ENCODE results near the gene ELOVL6. TPM values are rescaled to one million over a fixed set of nuclear protein-coding genes. Genes with fewer than 3 reads are reported as not detected.

Gene ELOVL6
- total and polyA plus RNA-seq, 10 of the 15 experiments (the other 5 are each of a cell fraction or from before 2014, with no cell fraction given) = 3.9 to 33.5 (median 8.1) TPM

- SMC1A ChIA-PET (ENCODE audit: uncharacterized antibody, unreplicated experiment) = no interaction called here
- H3K4me2 ChIP-seq (ENCODE audit: control insufficient read depth, insufficient read depth) = no peak overlapping the region
- CTCF ChIA-PET = no interaction called here
Observed at GRCh38 chr4:110075083-110075738, 123.2 kb downstream of the ELOVL6 start.

More at GRCh38 chr4:110075083-110075738, 123.2 kb downstream of the ELOVL6 start:
- in situ Hi-C loops (cut with MboI) (no loop called here), intact Hi-C loops (cut with micrococcal nuclease; ENCODE audit: unreplicated experiment) (no loop called here)
- Histone ChIP-seq H2AFZ (ENCODE audit: control insufficient read depth, low read depth, low read length) (no peak overlapping the region), H3K36me3 (ENCODE audit: control insufficient read depth in 2 of 2, insufficient read depth in 2 of 2, low read length in 1 of 2) (no peaks in the 10 kb centered on the region; a peak in 2 of 4 replicates), H3K27me3 (replicated peaks in 1 of 2; ENCODE audit: control insufficient read depth in 2 of 2, insufficient read depth in 2 of 2, low read length in 1 of 2) (no peaks in the 10 kb centered on the region), H3K4me3 (no peak overlapping the region), H3K9me3 (replicated peaks; ENCODE audit: control insufficient read depth, insufficient read depth, low read length) (no peaks in the 10 kb centered on the region; the same call in 2 of the 3 replicates), H4K20me1 (ENCODE audit: control insufficient read depth, insufficient read depth) (no peaks in the 10 kb centered on the region), H3K79me2 (ENCODE audit: control insufficient read depth, insufficient read depth, low read length) (no peaks in the 10 kb centered on the region), H3K4me1 (ENCODE audit: control insufficient read depth, insufficient read depth, low read length) (no peaks in the 10 kb centered on the region), H3K27ac (ENCODE audit: control insufficient read depth, insufficient read depth) (no peak overlapping the region), H3K9ac (ENCODE audit: control insufficient read depth, insufficient read depth, low read length) (no peak overlapping the region)
- FAIRE-seq = no peak
- TF ChIP-seq SRF (IDR thresholded peaks at IDR 0.05; ENCODE audit: low read depth in 2 of 2, low read length in 2 of 2) = no peak
- no peak for TF ChIP-seq ZBTB4 (CRISPR knock-in tag; IDR thresholded peaks at IDR 0.05)
- no peak for TF ChIP-seq HCFC1 (IDR thresholded peaks at IDR 0.05; ENCODE audit: low read length)
- TF ChIP-seq TCF12 (IDR thresholded peaks at IDR 0.05; ENCODE audit: low read depth, low read length) = no peak
- no peak for TF ChIP-seq IRF4 (IDR thresholded peaks at IDR 0.05; ENCODE audit: low read depth, low read length)
- no peak for DNase-seq (ENCODE audit: low read depth, low spot score)
- no TSS peak for BruUV-seq (replicated peaks)
- POLR2A ChIA-PET = no interaction called here
- ATAC-seq = peak; percentile 74
- RAD21 ChIA-PET (ENCODE audit: unreplicated experiment) = no interaction called here
